Trophoblast cell (in vitro differentiated cells and primary cell): ENCODE measurements around the gene MBP.

Experiments
- DNase-seq, 2 donors: peaks; one replicate each; pipeline ENCODE4 v3.0.0-alpha.2; 2016
- H2AFZ ChIP-seq: 2 replicates; pipeline ENCODE4 v1.6.1; 2013; ENCODE audit warnings: low read length, moderate library complexity, mild to moderate bottlenecking; ENCODE audit not compliant: insufficient read depth, poor library complexity
- H2AK5ac ChIP-seq: 2 replicates; pipeline ENCODE4 v1.6.1; 2013; ENCODE audit warnings: mild to moderate bottlenecking, low read length
- H2BK120ac ChIP-seq: 2 replicates; pipeline ENCODE4 v1.6.1; 2013; ENCODE audit warnings: low read length, mild to moderate bottlenecking, moderate library complexity; ENCODE audit not compliant: insufficient read depth, poor library complexity
- H2BK12ac ChIP-seq: 2 replicates; pipeline ENCODE4 v1.6.1; 2013; ENCODE audit warnings: mild to moderate bottlenecking, low read length, moderate library complexity
- H2BK5ac ChIP-seq: 2 replicates; pipeline ENCODE4 v1.6.1; 2013; ENCODE audit warnings: low read length, low read depth, moderate library complexity, mild to moderate bottlenecking; ENCODE audit not compliant: poor library complexity
- H3K14ac ChIP-seq: 2 replicates; pipeline ENCODE4 v1.6.1; 2013; ENCODE audit warnings: mild to moderate bottlenecking, low read length
- H3K18ac ChIP-seq: 2 replicates; pipeline ENCODE4 v1.6.1; 2013; ENCODE audit warnings: mild to moderate bottlenecking, low read length
- H3K23ac ChIP-seq: 2 replicates; pipeline ENCODE4 v1.6.1; 2013; ENCODE audit warnings: low read length
- H3K27ac ChIP-seq: 2 replicates; pipeline ENCODE4 v1.5.1; 2013; ENCODE audit warnings: low read depth, mild to moderate bottlenecking, inconsistent platforms, low read length, moderate library complexity
- H3K27me3 ChIP-seq: 2 replicates; pipeline ENCODE4 v1.6.1; 2013; ENCODE audit warnings: inconsistent platforms, mild to moderate bottlenecking, low read length, moderate library complexity; ENCODE audit not compliant: insufficient read depth
- H3K36me3 ChIP-seq, 2 experiments: 1 replicate in 1 of 2; 2 replicates in 1 of 2; pipeline ENCODE4 v1.6.1; 2013; ENCODE audit warnings: low read length in 2 of 2, mild to moderate bottlenecking in 2 of 2, moderate library complexity in 1 of 2; ENCODE audit not compliant: insufficient read depth in 2 of 2, control insufficient read depth in 1 of 2
- H3K4ac ChIP-seq: 2 replicates; pipeline ENCODE4 v1.6.1; 2013; ENCODE audit warnings: low read depth, mild to moderate bottlenecking, low read length, moderate library complexity
- H3K4me1 ChIP-seq, 2 experiments: 1 replicate in 1 of 2; 2 replicates in 1 of 2; pipeline ENCODE4 v1.6.1; 2013; ENCODE audit warnings: low read length in 2 of 2, mild to moderate bottlenecking in 2 of 2, moderate library complexity in 1 of 2; ENCODE audit not compliant: insufficient read depth in 2 of 2, control insufficient read depth in 1 of 2
- H3K4me2 ChIP-seq: 2 replicates; pipeline ENCODE4 v1.6.1; 2013; ENCODE audit warnings: inconsistent platforms, mild to moderate bottlenecking, low read length, moderate library complexity
- H3K4me3 ChIP-seq: 2 replicates; pipeline ENCODE4 v1.5.1; 2013; ENCODE audit warnings: mild to moderate bottlenecking, low read depth, low read length, inconsistent platforms
- H3K79me1 ChIP-seq: one replicate; pipeline ENCODE4 v1.6.1; 2013; ENCODE audit warnings: low read length
- H3K79me2 ChIP-seq: 2 replicates; pipeline ENCODE4 v1.6.1; 2013; ENCODE audit warnings: low read length, mild to moderate bottlenecking; ENCODE audit not compliant: control insufficient read depth, insufficient read depth, poor library complexity
- H3K9ac ChIP-seq: 2 replicates; pipeline ENCODE4 v1.6.1; 2013; ENCODE audit warnings: mild to moderate bottlenecking, low read length
- H3K9me3 ChIP-seq: 2 replicates; pipeline ENCODE4 v1.6.1; 2013; ENCODE audit warnings: low read depth, mild to moderate bottlenecking, control low read depth, inconsistent platforms, low read length; ENCODE audit not compliant: insufficient read depth
- H4K12ac ChIP-seq: 2 replicates; pipeline ENCODE4 v1.6.1; 2013; ENCODE audit warnings: low read depth, mild to moderate bottlenecking, low read length, moderate library complexity
- H4K8ac ChIP-seq: 2 replicates; pipeline ENCODE4 v1.6.1; 2013; ENCODE audit warnings: low read depth, mild to moderate bottlenecking, low read length, moderate library complexity
- H4K91ac ChIP-seq: one replicate; pipeline ENCODE4 v1.6.1; 2013; ENCODE audit warnings: low read depth, mild to moderate bottlenecking, low read length, moderate library complexity
- WGBS: extraction: QIAGEN DNeasy Blood & Tissue Kit; methylation state at CpG from one replicate; pipeline ENCODE4 v1.1.7; 2013; ENCODE audit warnings: missing lambda C conversion rate; ENCODE audit not compliant: insufficient read length, insufficient coverage; ENCODE audit errors: extremely low coverage; 5-methylcytosine and 5-hydroxymethylcytosine counted together

MBP gene

GRCh38 chr18:77121523-77121922 is 11.1 kb downstream of the MBP start:
- Histone ChIP-seq H2BK5ac (no peak overlapping the region), H3K27ac (no peak overlapping the region), H3K9me3 (peaks cover 1% of the 10 kb centered on the region), H2BK120ac (no peak overlapping the region), H3K23ac (no peak overlapping the region), H3K79me1 (peaks cover 3% of the 10 kb centered on the region), H3K4me2 (no peak overlapping the region), H3K4me1 (peaks cover 3 to 7% of the 10 kb centered on the region in 2 experiments), H2AFZ (no peak overlapping the region), H3K36me3 (no peaks in the 10 kb centered on the region), H3K14ac (no peak overlapping the region), H3K9ac (no peak overlapping the region), H3K79me2 (peaks cover 4% of the 10 kb centered on the region), H3K4ac (no peak overlapping the region), H3K27me3 (no peaks in the 10 kb centered on the region), H4K8ac (no peak overlapping the region), H2AK5ac (no peak overlapping the region), H2BK12ac (no peak overlapping the region), H3K4me3 (no peak overlapping the region), H3K18ac (no peak overlapping the region), H4K12ac (no peak overlapping the region), H4K91ac (no peak overlapping the region)
- no CpG with 5 or more reads among the region's 3 CpGs for WGBS
- DNase-seq = no peak

GRCh38 chr18:77119851-77120491 is 12.6 kb downstream of the MBP start:
- H3K79me1 ChIP-seq = peaks cover 3% of the 10 kb centered on the region
- H2AK5ac ChIP-seq = no peak overlapping the region
- no peak overlapping the region for H3K14ac ChIP-seq
- H2BK120ac ChIP-seq = no peak overlapping the region
- no CpG with 5 or more reads among the region's 23 CpGs for WGBS
- no peak overlapping the region for H4K12ac ChIP-seq
- no peak overlapping the region for H2BK5ac ChIP-seq
- no peak overlapping the region for H3K4ac ChIP-seq
- no peak for DNase-seq
- H2BK12ac ChIP-seq = no peak overlapping the region
- no peak overlapping the region for H3K27ac ChIP-seq
- H3K27me3 ChIP-seq = no peaks in the 10 kb centered on the region
- H3K36me3 ChIP-seq = no peaks in the 10 kb centered on the region
- peaks cover 4% of the 10 kb centered on the region for H3K79me2 ChIP-seq
- peaks cover 10 to 14% of the 10 kb centered on the region in 2 experiments for H3K4me1 ChIP-seq
- no peak overlapping the region for H3K4me3 ChIP-seq
- H3K18ac ChIP-seq = no peak overlapping the region
- H3K23ac ChIP-seq = no peak overlapping the region
- H3K9ac ChIP-seq = no peak overlapping the region
- no peak overlapping the region for H3K4me2 ChIP-seq
- no peak overlapping the region for H2AFZ ChIP-seq
- no peak overlapping the region for H4K8ac ChIP-seq
- no peak overlapping the region for H4K91ac ChIP-seq
- peaks cover 1% of the 10 kb centered on the region for H3K9me3 ChIP-seq

GRCh38 chr18:77119101-77119850 is 13.3 kb downstream of the MBP start:
- Histone ChIP-seq H2BK120ac (no peak overlapping the region), H3K18ac (peak overlapping the region; percentile 2), H2BK12ac (no peak overlapping the region), H4K8ac (no peak overlapping the region), H3K79me1 (peaks cover under 1% of the 10 kb centered on the region), H3K27ac (no peak overlapping the region), H3K79me2 (peaks cover 2% of the 10 kb centered on the region), H3K36me3 (no peaks in the 10 kb centered on the region), H3K27me3 (no peaks in the 10 kb centered on the region), H3K9me3 (peaks cover 1% of the 10 kb centered on the region), H3K4me2 (no peak overlapping the region), H3K14ac (no peak overlapping the region), H2BK5ac (no peak overlapping the region), H2AFZ (no peak overlapping the region), H4K91ac (no peak overlapping the region), H3K4me3 (no peak overlapping the region), H3K9ac (no peak overlapping the region), H3K4me1 (peaks cover 14 to 18% of the 10 kb centered on the region in 2 experiments), H2AK5ac (no peak overlapping the region), H3K23ac (no peak overlapping the region), H4K12ac (no peak overlapping the region), H3K4ac (no peak overlapping the region)
- DNase-seq = no peak
- no CpG with 5 or more reads among the region's 12 CpGs for WGBS

GRCh38 chr18:77118256-77119090 is 14.1 kb downstream of the MBP start:
- H2BK120ac ChIP-seq = no peak overlapping the region
- no peak overlapping the region for H4K8ac ChIP-seq
- no peak overlapping the region for H4K12ac ChIP-seq
- H4K91ac ChIP-seq = no peak overlapping the region
- peak overlapping the region; percentile 2 for H3K18ac ChIP-seq
- H3K23ac ChIP-seq = no peak overlapping the region
- H3K27me3 ChIP-seq = no peaks in the 10 kb centered on the region
- H3K9me3 ChIP-seq = peaks cover 1% of the 10 kb centered on the region
- H2AFZ ChIP-seq = no peak overlapping the region
- no peak overlapping the region for H3K4me3 ChIP-seq
- no peaks in the 10 kb centered on the region for H3K36me3 ChIP-seq
- H3K79me2 ChIP-seq = peaks cover 1% of the 10 kb centered on the region
- H3K4me2 ChIP-seq = no peak overlapping the region
- 100% methylated on average over 1 of the region's 12 CpGs for WGBS
- no peak overlapping the region for H2BK5ac ChIP-seq
- H2BK12ac ChIP-seq = no peak overlapping the region
- peaks cover 13 to 17% of the 10 kb centered on the region in 2 experiments for H3K4me1 ChIP-seq
- no peak overlapping the region for H3K14ac ChIP-seq
- DNase-seq = no peak
- no peak overlapping the region for H2AK5ac ChIP-seq
- no peak overlapping the region for H3K4ac ChIP-seq
- H3K79me1 ChIP-seq = no peaks in the 10 kb centered on the region
- H3K27ac ChIP-seq = no peak overlapping the region
- H3K9ac ChIP-seq = no peak overlapping the region
